HepG2 (cell line): ENCODE results near the gene NBR1. TPM values are rescaled to one million over a fixed set of nuclear protein-coding genes. Genes with fewer than 3 reads are reported as not detected.

Experiments
- CREM ChIP-seq, 2 experiments: sonication (generic) in 1 of 2; formaldehyde crosslinking in 1 of 2; IDR thresholded peaks; 2 replicates each; pipeline versions ENCODE4 v1.4.0 to v1.6.1; 2016 to 2020; ENCODE audit warnings: antibody characterized with exemption in 1 of 2, mild to moderate bottlenecking in 1 of 2, missing genetic modification reagents in 1 of 2
- ELF1 ChIP-seq: sonication (generic); formaldehyde crosslinking; IDR thresholded peaks from 2 replicates; pipeline ENCODE4 v1.4.0; 2020; ENCODE audit warnings: missing genetic modification reagents
- HMG20A ChIP-seq: IDR thresholded peaks from 2 replicates; pipeline ENCODE4 v1.6.1; 2016; ENCODE audit warnings: borderline replicate concordance
- MIER2 ChIP-seq: IDR thresholded peaks from 2 replicates; pipeline ENCODE4 v1.6.1; 2016; ENCODE audit warnings: missing biosample characterization, missing genetic modification reagents
- PHF21A ChIP-seq: sonication (generic); formaldehyde crosslinking; IDR thresholded peaks from 2 replicates; pipeline ENCODE4 v1.5.0; 2020; ENCODE audit warnings: mild to moderate bottlenecking, missing genetic modification reagents
- SKIL ChIP-seq: sonication (generic); formaldehyde crosslinking; IDR thresholded peaks from 2 replicates; pipeline ENCODE4 v1.8.0; 2022; ENCODE audit warnings: missing genetic modification reagents, mild to moderate bottlenecking, moderate library complexity, borderline replicate concordance
- SP4 ChIP-seq: sonication (generic); formaldehyde crosslinking; IDR thresholded peaks from 2 replicates; pipeline ENCODE4 v1.8.1; 2023; ENCODE audit warnings: mild to moderate bottlenecking, missing genetic modification reagents
- U2AF1 ChIP-seq: fragments of 200-400 bp; formaldehyde crosslinking; optimal IDR thresholded peaks from 2 replicates; pipeline ENCODE3; 2017; ENCODE audit warnings: mild to moderate bottlenecking, low read depth, low read length
- ZBTB10 ChIP-seq: sonication (generic); formaldehyde crosslinking; IDR thresholded peaks from 2 replicates; pipeline ENCODE4 v1.4.0; 2020; ENCODE audit warnings: missing genetic modification reagents, borderline replicate concordance
- ZNF124 ChIP-seq: sonication (generic); formaldehyde crosslinking; IDR thresholded peaks from 2 replicates; pipeline ENCODE4 v1.4.0; 2020; ENCODE audit warnings: missing genetic modification reagents
- ZNF337 ChIP-seq: sonication (generic); formaldehyde crosslinking; IDR thresholded peaks from 2 replicates; pipeline ENCODE4 v1.5.1; 2020; ENCODE audit warnings: missing genetic modification reagents, low read depth, mild to moderate bottlenecking, borderline replicate concordance
- ZNF557 ChIP-seq: sonication (generic); formaldehyde crosslinking; IDR thresholded peaks from 2 replicates; pipeline ENCODE4 v1.4.0; 2020; ENCODE audit warnings: missing genetic modification reagents
- ZNF790 ChIP-seq: sonication (generic); formaldehyde crosslinking; IDR thresholded peaks from 2 replicates; pipeline ENCODE4 v1.8.0; 2022; ENCODE audit warnings: missing genetic modification reagents, mild to moderate bottlenecking, borderline replicate concordance
- polyA plus RNA-seq, 8 experiments: library from polyadenylated mRNA; depleted of rRNA in 3 of 8; stranded (reverse) in 7 of 8; unstranded in 1 of 8; fragments of >200 nt; fragmentation: Illumina TruSeq in 4 of 8; extraction: Trizol in 4 of 8; gene quantifications; 2 replicates each; pipeline versions ENCODE4 v1.2.1 to v1.2.3, GENCODE V29; 2011 to 2016; ENCODE audit warnings: low read depth in 4 of 8, missing spikeins in 1 of 8, mixed read lengths in 1 of 8; ENCODE audit not compliant: insufficient read depth in 1 of 8
- total RNA-seq, 5 experiments: library from RNA; depleted of rRNA; stranded (reverse); fragments of >200 nt; fragmentation: Illumina TruSeq; extraction: Trizol; gene quantifications; 2 replicates each; pipeline ENCODE4 v1.2.3, GENCODE V29; 2016; ENCODE audit warnings: low read depth in 1 of 5
- TF ChIP-seq, protein P1 (sequence below): sonication (generic); formaldehyde crosslinking; IDR thresholded peaks from 2 replicates; pipeline ENCODE4 v1.5.0; 2020; ENCODE audit warnings: missing genetic modification reagents
- TF ChIP-seq, protein P2 (sequence below): sonication (generic); formaldehyde crosslinking; IDR thresholded peaks from 2 replicates; pipeline ENCODE4 v1.4.0; 2020; ENCODE audit warnings: missing genetic modification reagents, borderline replicate concordance
- TF ChIP-seq, protein P3 (sequence below): sonication (generic); formaldehyde crosslinking; IDR thresholded peaks from 2 replicates; pipeline ENCODE4 v1.9.0; 2021; ENCODE audit warnings: missing genetic modification reagents, borderline replicate concordance

Gene NBR1
- total and polyA plus RNA-seq, 2 of the 13 experiments (the other 11 are each of a cell fraction or from before 2014, with no cell fraction given) = 51.7 to 121 TPM

GRCh38 chr17:43169561-43170139, 1.4 kb upstream of the NBR1 start (continued):
- TF ChIP-seq, protein P1, sequence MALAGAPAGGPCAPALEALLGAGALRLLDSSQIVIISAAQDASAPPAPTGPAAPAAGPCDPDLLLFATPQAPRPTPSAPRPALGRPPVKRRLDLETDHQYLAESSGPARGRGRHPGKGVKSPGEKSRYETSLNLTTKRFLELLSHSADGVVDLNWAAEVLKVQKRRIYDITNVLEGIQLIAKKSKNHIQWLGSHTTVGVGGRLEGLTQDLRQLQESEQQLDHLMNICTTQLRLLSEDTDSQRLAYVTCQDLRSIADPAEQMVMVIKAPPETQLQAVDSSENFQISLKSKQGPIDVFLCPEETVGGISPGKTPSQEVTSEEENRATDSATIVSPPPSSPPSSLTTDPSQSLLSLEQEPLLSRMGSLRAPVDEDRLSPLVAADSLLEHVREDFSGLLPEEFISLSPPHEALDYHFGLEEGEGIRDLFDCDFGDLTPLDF (CRISPR knock-in tag) = no peak
- TF ChIP-seq SP4 = no peak; the same call in none of the 2 replicates
- peak; percentile 58; the same call in 1 of the 2 replicates for TF ChIP-seq HMG20A (CRISPR knock-in tag)
- TF ChIP-seq, protein P2, sequence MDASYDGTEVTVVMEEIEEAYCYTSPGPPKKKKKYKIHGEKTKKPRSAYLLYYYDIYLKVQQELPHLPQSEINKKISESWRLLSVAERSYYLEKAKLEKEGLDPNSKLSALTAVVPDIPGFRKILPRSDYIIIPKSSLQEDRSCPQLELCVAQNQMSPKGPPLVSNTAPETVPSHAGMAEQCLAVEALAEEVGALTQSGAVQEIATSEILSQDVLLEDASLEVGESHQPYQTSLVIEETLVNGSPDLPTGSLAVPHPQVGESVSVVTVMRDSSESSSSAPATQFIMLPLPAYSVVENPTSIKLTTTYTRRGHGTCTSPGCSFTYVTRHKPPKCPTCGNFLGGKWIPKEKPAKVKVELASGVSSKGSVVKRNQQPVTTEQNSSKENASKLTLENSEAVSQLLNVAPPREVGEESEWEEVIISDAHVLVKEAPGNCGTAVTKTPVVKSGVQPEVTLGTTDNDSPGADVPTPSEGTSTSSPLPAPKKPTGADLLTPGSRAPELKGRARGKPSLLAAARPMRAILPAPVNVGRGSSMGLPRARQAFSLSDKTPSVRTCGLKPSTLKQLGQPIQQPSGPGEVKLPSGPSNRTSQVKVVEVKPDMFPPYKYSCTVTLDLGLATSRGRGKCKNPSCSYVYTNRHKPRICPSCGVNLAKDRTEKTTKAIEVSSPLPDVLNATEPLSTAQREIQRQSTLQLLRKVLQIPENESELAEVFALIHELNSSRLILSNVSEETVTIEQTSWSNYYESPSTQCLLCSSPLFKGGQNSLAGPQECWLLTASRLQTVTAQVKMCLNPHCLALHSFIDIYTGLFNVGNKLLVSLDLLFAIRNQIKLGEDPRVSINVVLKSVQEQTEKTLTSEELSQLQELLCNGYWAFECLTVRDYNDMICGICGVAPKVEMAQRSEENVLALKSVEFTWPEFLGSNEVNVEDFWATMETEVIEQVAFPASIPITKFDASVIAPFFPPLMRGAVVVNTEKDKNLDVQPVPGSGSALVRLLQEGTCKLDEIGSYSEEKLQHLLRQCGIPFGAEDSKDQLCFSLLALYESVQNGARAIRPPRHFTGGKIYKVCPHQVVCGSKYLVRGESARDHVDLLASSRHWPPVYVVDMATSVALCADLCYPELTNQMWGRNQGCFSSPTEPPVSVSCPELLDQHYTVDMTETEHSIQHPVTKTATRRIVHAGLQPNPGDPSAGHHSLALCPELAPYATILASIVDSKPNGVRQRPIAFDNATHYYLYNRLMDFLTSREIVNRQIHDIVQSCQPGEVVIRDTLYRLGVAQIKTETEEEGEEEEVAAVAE = no peak
- TF ChIP-seq MIER2 (CRISPR knock-in tag) = no peak
- 0 out of 2 replicates have a peak, but pooled peaks have one; percentile 23 for TF ChIP-seq ZNF337 (CRISPR knock-in tag)
- no peak for TF ChIP-seq ZNF557 (CRISPR knock-in tag)
- TF ChIP-seq ZNF124 = no peak; the same call in 1 of the 2 replicates
- peak; percentile 69; the same call in 1 of the 2 replicates for TF ChIP-seq PHF21A (CRISPR knock-in tag)
- no peak for TF ChIP-seq ZNF790 (CRISPR knock-in tag)
- TF ChIP-seq CREM (IDR thresholded peaks at IDR 0.05) = no peak
- no peak for TF ChIP-seq CREM (CRISPR knock-in tag; IDR thresholded peaks at IDR 0.05)
- no peak for TF ChIP-seq U2AF1
- TF ChIP-seq ZBTB10 (CRISPR knock-in tag) = no peak
- TF ChIP-seq, protein P3, sequence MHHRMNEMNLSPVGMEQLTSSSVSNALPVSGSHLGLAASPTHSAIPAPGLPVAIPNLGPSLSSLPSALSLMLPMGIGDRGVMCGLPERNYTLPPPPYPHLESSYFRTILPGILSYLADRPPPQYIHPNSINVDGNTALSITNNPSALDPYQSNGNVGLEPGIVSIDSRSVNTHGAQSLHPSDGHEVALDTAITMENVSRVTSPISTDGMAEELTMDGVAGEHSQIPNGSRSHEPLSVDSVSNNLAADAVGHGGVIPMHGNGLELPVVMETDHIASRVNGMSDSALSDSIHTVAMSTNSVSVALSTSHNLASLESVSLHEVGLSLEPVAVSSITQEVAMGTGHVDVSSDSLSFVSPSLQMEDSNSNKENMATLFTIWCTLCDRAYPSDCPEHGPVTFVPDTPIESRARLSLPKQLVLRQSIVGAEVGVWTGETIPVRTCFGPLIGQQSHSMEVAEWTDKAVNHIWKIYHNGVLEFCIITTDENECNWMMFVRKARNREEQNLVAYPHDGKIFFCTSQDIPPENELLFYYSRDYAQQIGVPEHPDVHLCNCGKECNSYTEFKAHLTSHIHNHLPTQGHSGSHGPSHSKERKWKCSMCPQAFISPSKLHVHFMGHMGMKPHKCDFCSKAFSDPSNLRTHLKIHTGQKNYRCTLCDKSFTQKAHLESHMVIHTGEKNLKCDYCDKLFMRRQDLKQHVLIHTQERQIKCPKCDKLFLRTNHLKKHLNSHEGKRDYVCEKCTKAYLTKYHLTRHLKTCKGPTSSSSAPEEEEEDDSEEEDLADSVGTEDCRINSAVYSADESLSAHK (CRISPR knock-in tag) = no peak
- TF ChIP-seq SKIL (CRISPR knock-in tag) = peak; percentile 76; the same call in 1 of the 2 replicates
- no peak for TF ChIP-seq ELF1 (CRISPR knock-in tag)
